Mesendoderm (in vitro differentiated cells): ENCODE results near the gene CLSTN2.

ENCODE experiments used
- DNase-seq: peaks from one replicate; pipeline ENCODE4 v3.0.0; 2013
- H2AK5ac ChIP-seq: 2 replicates; pipeline ENCODE4 v1.6.1; 2013; ENCODE audit warnings: low read length, inconsistent platforms
- H2BK120ac ChIP-seq: 2 replicates; pipeline ENCODE4 v1.6.1; 2013; ENCODE audit warnings: low read depth, mild to moderate bottlenecking, low read length, moderate library complexity, mixed read lengths
- H2BK15ac ChIP-seq: replicated peaks from 2 replicates; pipeline ENCODE4 v1.6.1; 2013; ENCODE audit warnings: low read depth, mild to moderate bottlenecking, moderate library complexity
- H2BK5ac ChIP-seq: 2 replicates; pipeline ENCODE4 v1.6.1; 2013; ENCODE audit warnings: low read length, inconsistent platforms
- H3K18ac ChIP-seq: 2 replicates; pipeline ENCODE4 v1.6.1; 2013; ENCODE audit warnings: mild to moderate bottlenecking, low read length, mixed read lengths
- H3K23ac ChIP-seq: one replicate; pipeline ENCODE4 v1.6.1; 2013; ENCODE audit warnings: low read length
- H3K27ac ChIP-seq: 2 replicates; pipeline ENCODE4 v1.5.1; 2013; ENCODE audit warnings: low read depth, mild to moderate bottlenecking, inconsistent platforms, low read length, moderate library complexity
- H3K27me3 ChIP-seq: 2 replicates; pipeline ENCODE4 v1.6.1; 2013; ENCODE audit warnings: low read length, control low read depth, mild to moderate bottlenecking, inconsistent platforms; ENCODE audit not compliant: insufficient read depth, poor library complexity
- H3K36me3 ChIP-seq: 2 replicates; pipeline ENCODE4 v1.6.1; 2013; ENCODE audit warnings: low read length, inconsistent platforms; ENCODE audit not compliant: control insufficient read depth, insufficient read depth
- H3K4ac ChIP-seq: one replicate; pipeline ENCODE4 v1.6.1; 2013; ENCODE audit warnings: low read depth, mild to moderate bottlenecking, low read length, moderate library complexity
- H3K4me1 ChIP-seq: 2 replicates; pipeline ENCODE4 v1.6.1; 2013; ENCODE audit warnings: low read depth, low read length, inconsistent platforms; ENCODE audit not compliant: control insufficient read depth
- H3K4me2 ChIP-seq: 2 replicates; pipeline ENCODE4 v1.6.1; 2013; ENCODE audit warnings: low read length
- H3K4me3 ChIP-seq: 2 replicates; pipeline ENCODE4 v1.5.1; 2013; ENCODE audit warnings: mild to moderate bottlenecking, low read length
- H3K56ac ChIP-seq: one replicate; pipeline ENCODE4 v1.6.1; 2013; ENCODE audit warnings: low read length
- H3K79me1 ChIP-seq: 2 replicates; pipeline ENCODE4 v1.6.1; 2013; ENCODE audit warnings: low read length, inconsistent platforms
- H3K79me2 ChIP-seq: 2 replicates; pipeline ENCODE4 v1.6.1; 2013; ENCODE audit warnings: mild to moderate bottlenecking, low read length; ENCODE audit not compliant: control insufficient read depth, insufficient read depth
- H3K9ac ChIP-seq: 2 replicates; pipeline ENCODE4 v1.6.1; 2013; ENCODE audit warnings: low read length, inconsistent platforms
- H4K5ac ChIP-seq: one replicate; pipeline ENCODE4 v1.6.1; 2013; ENCODE audit warnings: low read length
- H4K8ac ChIP-seq: one replicate; pipeline ENCODE4 v1.6.1; 2013; ENCODE audit warnings: low read depth, mild to moderate bottlenecking, control low read depth, low read length, moderate library complexity
- WGBS: extraction: QIAGEN DNeasy Blood & Tissue Kit; methylation state at CpG from one replicate; pipeline ENCODE4 v1.1.7; 2013; ENCODE audit warnings: low lambda C conversion rate, missing lambda C conversion rate; ENCODE audit not compliant: insufficient coverage; ENCODE audit errors: extremely low coverage; 5-methylcytosine and 5-hydroxymethylcytosine counted together

The CLSTN2 gene

DNA sequence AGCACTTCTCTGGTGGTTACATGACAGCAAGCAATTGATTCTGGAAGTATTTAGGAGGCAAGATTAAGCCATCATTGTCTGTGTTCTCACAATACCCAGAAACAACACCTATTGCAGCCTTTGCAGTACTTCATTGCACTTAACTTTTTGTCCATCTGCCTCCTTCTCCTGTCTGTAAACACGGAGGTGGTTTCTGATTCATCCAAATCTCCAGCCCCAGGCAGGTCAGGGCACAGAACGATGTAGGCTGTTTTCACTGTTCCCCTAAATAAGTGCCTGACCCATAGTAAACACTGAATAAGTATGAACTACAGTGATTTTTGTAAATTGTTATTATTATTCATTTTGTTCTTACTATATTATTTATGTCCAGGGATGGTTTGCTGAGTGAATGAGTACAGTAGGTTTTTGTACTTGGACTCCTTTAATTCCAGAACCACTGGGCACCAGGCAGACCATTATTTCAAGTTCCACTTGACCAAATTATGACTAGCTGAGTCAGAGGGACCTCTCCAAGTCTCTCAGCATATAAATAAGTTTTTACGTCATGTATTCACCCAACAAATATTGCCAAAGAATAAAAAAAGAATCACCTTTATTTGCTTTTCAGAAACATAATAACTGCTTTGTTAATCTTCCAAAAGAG, 459.6 kb downstream of the CLSTN2 start:
- H3K36me3 ChIP-seq, result no peaks in the 10 kb centered on the region
- H4K5ac ChIP-seq, result no peak overlapping the region
- H3K27me3 ChIP-seq, result no peaks in the 10 kb centered on the region
- no peaks in the 10 kb centered on the region for H3K4me1 ChIP-seq
- no peak overlapping the region for H3K9ac ChIP-seq
- no peak overlapping the region for H3K23ac ChIP-seq
- no peak overlapping the region for H3K4ac ChIP-seq
- no peak for DNase-seq
- no peak overlapping the region for H2AK5ac ChIP-seq
- no peak overlapping the region for H2BK120ac ChIP-seq
- no peak overlapping the region for H4K8ac ChIP-seq
- no peak overlapping the region for H3K4me3 ChIP-seq
- no CpG with 5 or more reads among the region's 3 CpGs for WGBS
- no peak overlapping the region for H3K27ac ChIP-seq
- no peak overlapping the region for H2BK5ac ChIP-seq
- no peak overlapping the region for H3K18ac ChIP-seq
- no peaks in the 10 kb centered on the region for H3K79me1 ChIP-seq
- H3K56ac ChIP-seq, result no peak overlapping the region
- H3K4me2 ChIP-seq, result no peak overlapping the region
- H2BK15ac ChIP-seq, result no peak overlapping the region
- no peaks in the 10 kb centered on the region for H3K79me2 ChIP-seq

DNA sequence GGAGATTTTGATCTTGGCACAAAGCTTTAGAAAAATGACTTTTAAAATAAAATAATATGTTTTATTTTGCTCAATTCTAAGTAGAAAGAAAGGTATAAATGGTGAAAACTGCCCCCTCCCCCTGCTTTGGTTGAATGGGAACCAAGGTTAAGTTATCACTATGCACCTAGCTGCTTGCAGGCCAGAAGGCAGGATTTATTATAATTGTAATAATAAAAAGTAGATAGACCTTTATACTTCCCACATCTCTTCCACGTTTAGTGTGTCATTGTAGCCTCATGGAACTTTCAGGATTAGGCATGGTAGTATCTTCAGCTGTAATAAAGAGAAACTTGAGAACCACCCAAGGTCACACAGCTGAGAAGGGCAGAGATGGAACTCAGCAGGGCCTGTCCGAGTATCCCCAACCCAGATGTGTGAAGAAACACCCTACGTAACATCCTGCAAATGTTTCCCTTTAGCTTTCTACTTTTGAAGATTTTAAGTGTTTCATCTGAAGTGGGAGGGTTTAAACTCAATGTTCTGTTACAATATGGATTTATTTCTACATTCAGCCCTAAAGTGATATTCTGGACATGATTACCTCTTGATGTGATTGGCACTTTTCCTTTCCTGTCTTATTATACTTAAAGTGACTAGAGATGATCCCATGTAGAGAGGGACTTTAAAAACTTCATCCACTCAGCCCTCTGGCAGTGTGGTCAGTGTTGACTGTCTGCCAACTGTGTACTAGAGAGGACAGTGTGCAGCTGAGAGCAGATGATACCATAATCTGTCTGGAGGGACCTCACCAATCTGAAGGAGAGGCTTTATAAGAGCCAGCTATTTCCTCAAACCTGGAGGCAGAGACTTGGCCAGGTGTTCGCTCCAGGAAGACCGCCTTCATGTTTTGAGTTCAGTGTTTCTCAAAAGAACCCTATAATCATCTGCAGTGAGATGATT, 460.4 kb downstream of the CLSTN2 start:
- H3K4me2 ChIP-seq, result no peak overlapping the region
- no peaks in the 10 kb centered on the region for H3K36me3 ChIP-seq
- no peak overlapping the region for H2BK15ac ChIP-seq
- no peak overlapping the region for H3K9ac ChIP-seq
- H3K18ac ChIP-seq, result no peak overlapping the region
- no peaks in the 10 kb centered on the region for H3K27me3 ChIP-seq
- H4K8ac ChIP-seq, result no peak overlapping the region
- H3K23ac ChIP-seq, result no peak overlapping the region
- no peak for DNase-seq
- H4K5ac ChIP-seq, result no peak overlapping the region
- WGBS, result no CpG with 5 or more reads among the region's 5 CpGs
- H2AK5ac ChIP-seq, result no peak overlapping the region
- H3K4me3 ChIP-seq, result no peak overlapping the region
- H3K56ac ChIP-seq, result no peak overlapping the region
- H3K4me1 ChIP-seq, result no peaks in the 10 kb centered on the region
- H2BK5ac ChIP-seq, result no peak overlapping the region
- no peaks in the 10 kb centered on the region for H3K79me1 ChIP-seq
- H3K4ac ChIP-seq, result no peak overlapping the region
- no peak overlapping the region for H2BK120ac ChIP-seq
- no peak overlapping the region for H3K27ac ChIP-seq
- H3K79me2 ChIP-seq, result no peaks in the 10 kb centered on the region

DNA sequence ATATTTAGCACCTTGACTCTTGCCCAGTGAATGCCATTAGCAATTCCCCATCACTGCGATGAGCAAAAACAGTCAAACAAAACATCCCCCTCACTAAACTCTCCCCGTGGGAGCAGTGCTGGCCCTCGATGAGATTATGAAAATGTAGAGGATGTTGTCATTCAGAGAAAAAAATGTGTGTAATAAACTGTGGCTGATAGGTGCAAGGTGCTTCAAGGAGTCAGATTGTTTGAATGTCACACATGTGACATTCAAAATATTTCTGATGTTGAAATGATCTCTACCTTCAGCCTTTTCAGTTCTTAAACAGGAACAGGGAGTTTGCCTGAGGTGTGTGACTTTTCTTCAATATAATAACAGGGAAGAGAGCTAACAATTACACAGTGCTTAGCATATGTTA, 461.1 kb downstream of the CLSTN2 start:
- H3K36me3 ChIP-seq, result no peaks in the 10 kb centered on the region
- H3K79me2 ChIP-seq, result no peaks in the 10 kb centered on the region
- H2BK5ac ChIP-seq, result no peak overlapping the region
- H3K4ac ChIP-seq, result no peak overlapping the region
- no peak overlapping the region for H2BK120ac ChIP-seq
- no peak overlapping the region for H4K8ac ChIP-seq
- no peak overlapping the region for H2AK5ac ChIP-seq
- no peak overlapping the region for H2BK15ac ChIP-seq
- no peak overlapping the region for H3K9ac ChIP-seq
- no peak overlapping the region for H4K5ac ChIP-seq
- no peaks in the 10 kb centered on the region for H3K79me1 ChIP-seq
- no peaks in the 10 kb centered on the region for H3K4me1 ChIP-seq
- no peak overlapping the region for H3K23ac ChIP-seq
- no peak overlapping the region for H3K56ac ChIP-seq
- H3K27me3 ChIP-seq, result no peaks in the 10 kb centered on the region
- H3K4me2 ChIP-seq, result no peak overlapping the region
- no peak for DNase-seq
- WGBS, result no CpG with 5 or more reads among the region's 3 CpGs
- no peak overlapping the region for H3K27ac ChIP-seq
- no peak overlapping the region for H3K4me3 ChIP-seq
- H3K18ac ChIP-seq, result no peak overlapping the region

DNA sequence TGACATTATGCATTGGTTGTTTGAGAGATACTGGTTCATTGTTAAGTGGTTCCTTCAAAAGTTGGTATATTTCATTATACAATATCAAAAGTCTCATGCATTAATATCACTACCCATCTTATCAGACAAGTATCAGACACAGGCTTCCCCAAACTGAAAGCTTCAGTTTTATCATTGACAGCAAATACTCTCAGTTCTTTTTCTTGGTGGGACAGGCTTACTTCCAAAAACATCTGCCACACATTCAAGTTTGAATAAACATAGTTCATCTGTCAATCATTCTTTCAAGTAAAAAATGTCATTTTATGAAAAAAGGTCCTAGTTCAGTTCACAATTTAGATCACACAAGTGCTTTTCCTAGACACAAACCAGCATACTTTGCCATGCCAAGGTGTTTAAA, 462.9 kb downstream of the CLSTN2 start:
- no peak overlapping the region for H2BK15ac ChIP-seq
- H3K23ac ChIP-seq, result no peak overlapping the region
- no peak overlapping the region for H4K8ac ChIP-seq
- H3K4ac ChIP-seq, result no peak overlapping the region
- no peak overlapping the region for H3K4me3 ChIP-seq
- no peak overlapping the region for H2AK5ac ChIP-seq
- no peak overlapping the region for H3K9ac ChIP-seq
- H3K4me1 ChIP-seq, result no peaks in the 10 kb centered on the region
- H2BK5ac ChIP-seq, result no peak overlapping the region
- no peaks in the 10 kb centered on the region for H3K36me3 ChIP-seq
- H3K27me3 ChIP-seq, result no peaks in the 10 kb centered on the region
- H3K18ac ChIP-seq, result no peak overlapping the region
- H3K4me2 ChIP-seq, result no peak overlapping the region
- H3K56ac ChIP-seq, result no peak overlapping the region
- no peak for DNase-seq
- H3K27ac ChIP-seq, result no peak overlapping the region
- H3K79me1 ChIP-seq, result no peaks in the 10 kb centered on the region
- no peak overlapping the region for H4K5ac ChIP-seq
- H2BK120ac ChIP-seq, result no peak overlapping the region
- H3K79me2 ChIP-seq, result no peaks in the 10 kb centered on the region

DNA sequence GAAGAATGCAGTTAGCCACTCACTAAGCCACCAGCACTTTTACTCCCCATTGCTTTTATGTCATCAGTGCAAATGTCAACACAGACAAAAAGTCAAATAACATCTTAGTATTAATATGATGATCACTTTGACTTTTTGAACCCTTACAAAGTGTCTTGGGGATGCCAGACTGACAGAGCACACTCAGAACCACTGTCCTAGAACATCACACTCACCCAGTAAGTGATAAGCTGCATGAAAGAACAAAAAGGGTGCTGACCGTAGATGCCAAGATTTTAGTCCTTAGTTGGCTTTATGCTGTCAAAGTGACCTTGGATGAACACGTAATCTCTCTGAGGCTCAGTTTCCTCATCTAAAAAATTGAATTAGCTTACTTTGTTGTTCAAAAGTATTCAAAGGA, 463.4 kb downstream of the CLSTN2 start:
- Histone ChIP-seq H3K4ac (no peak overlapping the region), H3K27ac (no peak overlapping the region), H3K9ac (no peak overlapping the region), H3K4me1 (no peaks in the 10 kb centered on the region), H4K8ac (no peak overlapping the region), H4K5ac (no peak overlapping the region), H3K79me1 (no peaks in the 10 kb centered on the region), H2BK15ac (no peak overlapping the region), H3K27me3 (no peaks in the 10 kb centered on the region), H2AK5ac (no peak overlapping the region), H3K4me3 (no peak overlapping the region), H2BK120ac (no peak overlapping the region), H3K56ac (no peak overlapping the region), H2BK5ac (no peak overlapping the region), H3K79me2 (no peaks in the 10 kb centered on the region), H3K23ac (no peak overlapping the region), H3K36me3 (no peaks in the 10 kb centered on the region), H3K18ac (no peak overlapping the region), H3K4me2 (no peak overlapping the region)
- no CpG with 5 or more reads among the region's 2 CpGs for WGBS
- no peak for DNase-seq
